DOHH2 (cell line): Measurements from ENCODE around the gene UNKL.

Experiments
- H3F3A ChIP-seq: fragments of 200-600 bp; sonication (generic), shearing (Covaris generic); 2 replicates; pipeline ENCODE4 v1.6.0; 2016; ENCODE audit warnings: antibody characterized with exemption, mild to moderate bottlenecking; ENCODE audit not compliant: control insufficient read depth, insufficient read depth
- H3K27ac ChIP-seq: fragments of 200-600 bp; sonication (generic); 2 replicates; pipeline ENCODE4 v1.5.1; 2014; ENCODE audit warnings: low read depth, mild to moderate bottlenecking, low read length, moderate library complexity
- H3K27me3 ChIP-seq: fragments of 200-600 bp; sonication (generic); 2 replicates; pipeline ENCODE4 v1.6.1; 2014; ENCODE audit warnings: mild to moderate bottlenecking, low read length, mixed read lengths; ENCODE audit not compliant: control insufficient read depth
- H3K36me3 ChIP-seq: fragments of 200-600 bp; sonication (generic); 2 replicates; pipeline ENCODE4 v1.6.1; 2014; ENCODE audit warnings: mild to moderate bottlenecking, low read length, moderate library complexity, mixed read lengths; ENCODE audit not compliant: control insufficient read depth
- H3K4me1 ChIP-seq: fragments of 200-600 bp; sonication (generic); 2 replicates; pipeline ENCODE4 v1.6.1; 2014; ENCODE audit warnings: mild to moderate bottlenecking, low read length, mixed read lengths; ENCODE audit not compliant: control insufficient read depth
- H3K4me2 ChIP-seq: fragments of 200-600 bp; sonication (generic); 2 replicates; pipeline ENCODE4 v1.6.0; 2014; ENCODE audit warnings: mild to moderate bottlenecking, low read length, moderate library complexity
- H3K4me3 ChIP-seq: fragments of 200-600 bp; sonication (generic); 2 replicates; pipeline ENCODE4 v1.5.1; 2014; ENCODE audit warnings: mild to moderate bottlenecking, low read length, mixed read lengths
- H3K79me2 ChIP-seq: fragments of 200-600 bp; sonication (generic); 2 replicates; pipeline ENCODE4 v1.6.1; 2014; ENCODE audit warnings: mild to moderate bottlenecking, low read length, mixed read lengths; ENCODE audit not compliant: control insufficient read depth
- H3K9me2 ChIP-seq: fragments of 200-600 bp; sonication (generic); replicated peaks from 2 replicates; pipeline ENCODE4 v1.6.1; 2014; ENCODE audit warnings: mild to moderate bottlenecking, low read length, mixed read lengths; ENCODE audit not compliant: control insufficient read depth
- H3K9me3 ChIP-seq: fragments of 200-600 bp; sonication (generic); 2 replicates; pipeline ENCODE4 v1.6.1; 2014; ENCODE audit warnings: antibody characterized with exemption, low read length, mixed read lengths; ENCODE audit not compliant: control insufficient read depth, insufficient read depth
- H4K20me1 ChIP-seq: fragments of 200-600 bp; sonication (generic); 2 replicates; pipeline ENCODE4 v1.6.0; 2014; ENCODE audit warnings: low read depth, mild to moderate bottlenecking, antibody characterized with exemption, low read length, moderate library complexity; ENCODE audit not compliant: control insufficient read depth, insufficient read depth
- EZH2phosphoT487 ChIP-seq: fragments of 200-600 bp; sonication (generic); IDR thresholded peaks from 2 replicates; pipeline ENCODE4 v1.6.1; 2017; ENCODE audit warnings: borderline replicate concordance, mild to moderate bottlenecking, antibody characterized with exemption, low read length, moderate library complexity, mixed read lengths
- TF ChIP-seq, protein P1 (sequence below): fragments of 200-600 bp; sonication (generic); IDR thresholded peaks from one replicate; pipeline ENCODE4 v1.5.1; 2014; ENCODE audit warnings: antibody characterized with exemption, mild to moderate bottlenecking, low read depth, low read length; ENCODE audit not compliant: poor library complexity, severe bottlenecking

Gene UNKL

DNA sequence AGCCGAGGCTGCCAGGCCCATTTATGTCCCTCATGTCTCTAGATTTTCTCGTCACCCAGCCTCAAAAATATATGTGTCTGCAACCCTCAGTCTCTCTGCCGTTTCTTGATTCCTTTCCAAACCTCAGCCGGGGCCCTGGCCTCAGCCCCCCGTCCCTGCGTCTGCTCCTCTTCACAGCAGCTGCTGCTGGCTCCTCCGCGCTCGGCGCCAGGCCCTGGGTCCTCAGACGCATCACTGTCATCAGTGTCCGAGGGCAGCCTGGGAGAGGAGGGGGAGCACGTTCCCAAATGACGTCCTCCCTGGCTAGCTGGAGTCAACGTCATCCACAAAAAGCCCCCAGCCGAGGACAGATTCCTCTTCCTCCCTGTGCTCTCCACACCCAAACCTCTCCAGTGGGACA, 65.2 kb downstream of the UNKL start:
- Histone ChIP-seq H3K9me2 (no peaks in the 10 kb centered on the region), H3F3A (no peaks in the 10 kb centered on the region), H3K27ac (no peak overlapping the region), H3K79me2 (peaks cover 38% of the 10 kb centered on the region), H4K20me1 (no peaks in the 10 kb centered on the region), H3K9me3 (no peaks in the 10 kb centered on the region), H3K27me3 (no peaks in the 10 kb centered on the region), H3K4me3 (no peak overlapping the region), H3K4me1 (peaks cover 13% of the 10 kb centered on the region), H3K4me2 (no peak overlapping the region), H3K36me3 (peaks cover 13% of the 10 kb centered on the region; the same call in 1 of the 2 replicates)
- no peak for TF ChIP-seq EZH2phosphoT487
- TF ChIP-seq, protein P1, sequence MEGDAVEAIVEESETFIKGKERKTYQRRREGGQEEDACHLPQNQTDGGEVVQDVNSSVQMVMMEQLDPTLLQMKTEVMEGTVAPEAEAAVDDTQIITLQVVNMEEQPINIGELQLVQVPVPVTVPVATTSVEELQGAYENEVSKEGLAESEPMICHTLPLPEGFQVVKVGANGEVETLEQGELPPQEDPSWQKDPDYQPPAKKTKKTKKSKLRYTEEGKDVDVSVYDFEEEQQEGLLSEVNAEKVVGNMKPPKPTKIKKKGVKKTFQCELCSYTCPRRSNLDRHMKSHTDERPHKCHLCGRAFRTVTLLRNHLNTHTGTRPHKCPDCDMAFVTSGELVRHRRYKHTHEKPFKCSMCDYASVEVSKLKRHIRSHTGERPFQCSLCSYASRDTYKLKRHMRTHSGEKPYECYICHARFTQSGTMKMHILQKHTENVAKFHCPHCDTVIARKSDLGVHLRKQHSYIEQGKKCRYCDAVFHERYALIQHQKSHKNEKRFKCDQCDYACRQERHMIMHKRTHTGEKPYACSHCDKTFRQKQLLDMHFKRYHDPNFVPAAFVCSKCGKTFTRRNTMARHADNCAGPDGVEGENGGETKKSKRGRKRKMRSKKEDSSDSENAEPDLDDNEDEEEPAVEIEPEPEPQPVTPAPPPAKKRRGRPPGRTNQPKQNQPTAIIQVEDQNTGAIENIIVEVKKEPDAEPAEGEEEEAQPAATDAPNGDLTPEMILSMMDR = no peak

DNA sequence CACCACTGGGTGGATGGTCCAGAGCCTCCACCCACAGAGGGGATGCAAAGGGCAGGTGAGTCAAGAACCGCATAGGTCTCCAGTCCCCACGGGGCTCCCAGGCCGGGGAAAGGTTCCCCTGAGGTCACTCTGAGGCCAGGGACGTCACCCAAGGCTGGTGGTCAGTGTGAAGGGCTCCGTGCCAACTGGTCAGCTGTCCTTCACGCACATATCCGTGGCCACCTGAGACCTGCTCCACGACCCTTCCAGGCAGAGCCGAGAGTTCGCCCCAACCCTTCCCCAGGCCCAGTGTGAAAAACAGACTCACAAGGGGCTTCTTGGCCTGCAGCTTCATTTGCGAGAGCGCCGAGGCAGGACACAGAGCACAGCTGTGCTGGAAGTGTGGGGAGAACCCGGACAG, 65.6 kb downstream of the UNKL start:
- TF ChIP-seq, protein P1 = no peak
- TF ChIP-seq EZH2phosphoT487 = no peak
- H3K4me1 ChIP-seq = peaks cover 13% of the 10 kb centered on the region
- no peaks in the 10 kb centered on the region for H4K20me1 ChIP-seq
- H3K9me2 ChIP-seq = no peaks in the 10 kb centered on the region
- H3K4me2 ChIP-seq = no peak overlapping the region
- H3K9me3 ChIP-seq = no peaks in the 10 kb centered on the region
- no peak overlapping the region for H3K4me3 ChIP-seq
- H3K27ac ChIP-seq = no peak overlapping the region
- H3K27me3 ChIP-seq = no peaks in the 10 kb centered on the region
- H3F3A ChIP-seq = no peaks in the 10 kb centered on the region
- peaks cover 13% of the 10 kb centered on the region; the same call in 1 of the 2 replicates for H3K36me3 ChIP-seq
- H3K79me2 ChIP-seq = peaks cover 34% of the 10 kb centered on the region

DNA sequence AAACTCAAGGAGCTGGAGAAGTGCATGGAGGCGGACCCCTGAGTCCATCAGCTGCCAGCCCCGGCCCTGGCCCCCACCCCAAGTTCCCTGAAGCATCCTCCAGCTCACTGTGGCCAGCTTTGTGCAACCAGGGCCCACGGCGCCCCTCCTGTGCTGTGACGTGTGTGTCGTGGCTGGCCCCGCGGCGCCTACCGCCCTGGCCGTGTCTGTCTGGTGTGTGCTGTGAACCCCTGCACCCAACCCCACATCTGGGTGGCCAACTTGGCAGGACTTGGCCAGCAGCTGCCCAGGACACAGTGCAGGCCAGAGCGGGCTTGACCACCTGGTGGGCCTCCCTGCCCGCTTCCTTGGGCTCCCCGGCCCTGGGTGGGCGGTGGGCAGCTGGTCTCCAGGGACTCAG, 66.1 kb downstream of the UNKL start:
- Histone ChIP-seq H3K79me2 (peaks cover 30% of the 10 kb centered on the region), H3K4me2 (no peak overlapping the region)

More for the DNA sequence above, 66.1 kb downstream of the UNKL start:
- no peak for TF ChIP-seq EZH2phosphoT487
- TF ChIP-seq, protein P1 = no peak
- peaks cover 13% of the 10 kb centered on the region; the same call in 1 of the 2 replicates for H3K36me3 ChIP-seq
- H3K4me3 ChIP-seq = no peak overlapping the region
- no peak overlapping the region for H3K27ac ChIP-seq
- 0 out of 2 replicates have a peak, but pooled peaks cover 2% of the 10 kb centered on the region for H4K20me1 ChIP-seq
- H3K4me1 ChIP-seq = peaks cover 16% of the 10 kb centered on the region
- no peaks in the 10 kb centered on the region for H3K27me3 ChIP-seq
- no peaks in the 10 kb centered on the region for H3F3A ChIP-seq
- H3K9me3 ChIP-seq = no peaks in the 10 kb centered on the region
- no peaks in the 10 kb centered on the region for H3K9me2 ChIP-seq
